ENCODE measurements around the gene LRCOL1. TPM values are rescaled to one million over a fixed set of nuclear protein-coding genes. Genes with fewer than 3 reads are reported as not detected.

The LRCOL1 gene

GRCh38 chr12:132555686-132556085 is 54.7 kb downstream of the LRCOL1 start:
- no peaks in the 10 kb centered on the region for H3K27me3 ChIP-seq (ENCODE audit: control insufficient read depth, insufficient read depth, low read length)

GRCh38 chr12:132554845-132555630 is 55.3 kb downstream of the LRCOL1 start:
- no peak overlapping the region for H3K4me2 ChIP-seq (ENCODE audit: low read length)
- H3K9me3 ChIP-seq (replicated peaks; ENCODE audit: low read length) = no peaks in the 10 kb centered on the region
- no peak overlapping the region for H3K9ac ChIP-seq (ENCODE audit: low read depth, low read length)
- no peak overlapping the region for H3K4me3 ChIP-seq (ENCODE audit: low read length)
- H3K36me3 ChIP-seq (ENCODE audit: insufficient read depth, low read length) = no peaks in the 10 kb centered on the region
- H3K27me3 ChIP-seq (ENCODE audit: control insufficient read depth, insufficient read depth, low read length) = no peaks in the 10 kb centered on the region
- H3K4me1 ChIP-seq (ENCODE audit: control insufficient read depth, insufficient read depth, low read length) = no peaks in the 10 kb centered on the region

More at GRCh38 chr12:132555686-132556085, 54.7 kb downstream of the LRCOL1 start:
- Histone ChIP-seq H3K4me2 (ENCODE audit: low read length) (no peak overlapping the region), H3K9me3 (replicated peaks; ENCODE audit: low read length) (no peaks in the 10 kb centered on the region), H3K4me1 (ENCODE audit: control insufficient read depth, insufficient read depth, low read length) (peaks cover 3% of the 10 kb centered on the region), H3K4me3 (ENCODE audit: low read length) (no peak overlapping the region), H3K9ac (ENCODE audit: low read depth, low read length) (no peak overlapping the region), H3K36me3 (ENCODE audit: insufficient read depth, low read length) (no peaks in the 10 kb centered on the region)

Small RNA genes within 50 kb of the gene (small RNA-seq; reads per million reads assigned to genes)
- gene MIR6763 = not detected
